ENCODE measurements around the gene FAM120C.

FAM120C gene

GRCh38 chrX:54182864-54183613, at the start of gene FAM120C:
TSS of gene FAM120C (minus strand) at chrX:54183254. CDS start at chrX:54183198, 56 bp downstream.
- DNase-seq: peak; percentile 2 to 88 (median 70)

- DNase-seq: no peak
These were observed 47.5 kb upstream of the FAM120C start for GRCh38 chrX:54230435-54231148.

GRCh38 chrX:54223581-54223980, 40.5 kb upstream of the FAM120C start:
- DNase-seq: no peak

- no peak for DNase-seq
These were observed 30.5 kb upstream of the FAM120C start for GRCh38 chrX:54213603-54214002.

GRCh38 chrX:54208531-54208930, 25.5 kb upstream of the FAM120C start:
- DNase-seq: no peak

GRCh38 chrX:54198262-54198661, 15.2 kb upstream of the FAM120C start:
- DNase-seq: no peak

GRCh38 chrX:54194982-54195588, 12.0 kb upstream of the FAM120C start:
- no peak for DNase-seq

- DNase-seq: no peak
These were observed 10.2 kb upstream of the FAM120C start for GRCh38 chrX:54193085-54193821.

GRCh38 chrX:54184474-54184873, 1.4 kb upstream of the FAM120C start:
- DNase-seq: no peak

GRCh38 chrX:54182194-54182863, 725 bp downstream of the FAM120C start:
- peak in 56 of 58 donors; percentile 0 to 72 (median 42) for DNase-seq

- DNase-seq: peak in 13 of 58 donors; percentile 0 to 11 (median 1)
These were observed 1.7 kb downstream of the FAM120C start for GRCh38 chrX:54181202-54181953.

GRCh38 chrX:54180403-54180802, 2.7 kb downstream of the FAM120C start:
- no peak for DNase-seq

GRCh38 chrX:54178100-54178940, 4.7 kb downstream of the FAM120C start:
- DNase-seq: no peak

- no peak for DNase-seq
These were observed 5.7 kb downstream of the FAM120C start for GRCh38 chrX:54177306-54177705.

- DNase-seq: no peak
These were observed 9.3 kb downstream of the FAM120C start for GRCh38 chrX:54173791-54174190.

GRCh38 chrX:54172455-54172854, 10.6 kb downstream of the FAM120C start:
- no peak for DNase-seq

- DNase-seq: no peak
These were observed 11.4 kb downstream of the FAM120C start for GRCh38 chrX:54171527-54172250.

GRCh38 chrX:54171091-54171490, 12.0 kb downstream of the FAM120C start:
- no peak for DNase-seq

- DNase-seq: no peak
These were observed 16.1 kb downstream of the FAM120C start for GRCh38 chrX:54166915-54167314.

Measured in anterior cingulate cortex (tissue), 58 donors.